ENCODE measurements around the gene CDH13. TPM values are rescaled to one million over a fixed set of nuclear protein-coding genes. Genes with fewer than 3 reads are reported as not detected.

The CDH13 gene
- total and polyA plus RNA-seq, 9 donors: 1.9 to 34.2 (median 4.8) TPM

- WGBS, 3 donors: 43 to 61% (median 50%) methylated on average over 17 of the region's 17 CpGs
- DNase-seq: no peak
- intact Hi-C loops (cut with DNase I): no loop called here
- Histone ChIP-seq H3K27ac (no peak overlapping the region), H3K9me3 (no peaks in the 10 kb centered on the region), H3K27me3 (no peaks in the 10 kb centered on the region), H3K4me1 (ENCODE audit: insufficient read depth) (no peaks in the 10 kb centered on the region), H3K4me3 (no peak overlapping the region), H3K36me3 (no peaks in the 10 kb centered on the region)
- no peak for TF ChIP-seq EP300 (IDR thresholded peaks at IDR 0.05)
- no peak for TF ChIP-seq POLR2A (IDR thresholded peaks at IDR 0.05)
- no peak for TF ChIP-seq CTCF (IDR thresholded peaks at IDR 0.05)
Observed at GRCh38 chr16:83623091-83623730, 996.4 kb downstream of the CDH13 start.

GRCh38 chr16:83623892-83624291 lies 997.1 kb downstream of the CDH13 start:
- no peaks in the 10 kb centered on the region for H3K27me3 ChIP-seq
- no peaks in the 10 kb centered on the region for H3K36me3 ChIP-seq
- no peaks in the 10 kb centered on the region for H3K9me3 ChIP-seq
- DNase-seq: no peak
- no peak overlapping the region for H3K27ac ChIP-seq
- TF ChIP-seq CTCF (IDR thresholded peaks at IDR 0.05) (no peak), POLR2A (IDR thresholded peaks at IDR 0.05) (no peak), EP300 (IDR thresholded peaks at IDR 0.05) (no peak)
- no peaks in the 10 kb centered on the region for H3K4me1 ChIP-seq (ENCODE audit: insufficient read depth)
- 61 to 71% (median 63%) methylated on average over 6 of the region's 6 CpGs for WGBS, 3 donors
- H3K4me3 ChIP-seq: no peak overlapping the region
- intact Hi-C loops (cut with DNase I): no loop called here

- Histone ChIP-seq H3K9me3 (no peaks in the 10 kb centered on the region), H3K36me3 (no peaks in the 10 kb centered on the region), H3K27me3 (no peaks in the 10 kb centered on the region), H3K27ac (no peak overlapping the region), H3K4me3 (no peak overlapping the region), H3K4me1 (ENCODE audit: insufficient read depth) (no peaks in the 10 kb centered on the region)
- TF ChIP-seq POLR2A (IDR thresholded peaks at IDR 0.05) (no peak), EP300 (IDR thresholded peaks at IDR 0.05) (no peak), CTCF (IDR thresholded peaks at IDR 0.05) (no peak)
- no peak for DNase-seq
- intact Hi-C loops (cut with DNase I): no loop called here
- WGBS, 3 donors: 80 to 89% (median 80%) methylated on average over 11 of the region's 11 CpGs
Observed at GRCh38 chr16:83624429-83625120, 997.8 kb downstream of the CDH13 start.

- Histone ChIP-seq H3K27ac (no peak overlapping the region), H3K4me3 (no peak overlapping the region), H3K4me1 (ENCODE audit: insufficient read depth) (no peaks in the 10 kb centered on the region), H3K9me3 (no peaks in the 10 kb centered on the region), H3K36me3 (no peaks in the 10 kb centered on the region), H3K27me3 (no peaks in the 10 kb centered on the region)
- intact Hi-C loops (cut with DNase I): no loop called here
- 88 to 93% (median 88%) methylated on average over 13 of the region's 13 CpGs for WGBS, 3 donors
- no peak for TF ChIP-seq EP300 (IDR thresholded peaks at IDR 0.05)
- TF ChIP-seq POLR2A (IDR thresholded peaks at IDR 0.05): no peak
- TF ChIP-seq CTCF (IDR thresholded peaks at IDR 0.05): no peak
- no peak for DNase-seq
Observed at GRCh38 chr16:83626204-83626603, 999.4 kb downstream of the CDH13 start.
